TTC549 (cell line): Measurements from ENCODE around the gene DHX34.
"Not testable (repeated sequence)": the region's sequence is repeated elsewhere in the genome, so short reads cannot be mapped to it uniquely, and the experiment has no call there.

Experiments used
- FAIRE-seq: peaks from 2 replicates; lab custom pipeline; 2012; peaks lifted over from hg19 to GRCh38; lab: Jason Lieb, UNC

DHX34 gene

DNA sequence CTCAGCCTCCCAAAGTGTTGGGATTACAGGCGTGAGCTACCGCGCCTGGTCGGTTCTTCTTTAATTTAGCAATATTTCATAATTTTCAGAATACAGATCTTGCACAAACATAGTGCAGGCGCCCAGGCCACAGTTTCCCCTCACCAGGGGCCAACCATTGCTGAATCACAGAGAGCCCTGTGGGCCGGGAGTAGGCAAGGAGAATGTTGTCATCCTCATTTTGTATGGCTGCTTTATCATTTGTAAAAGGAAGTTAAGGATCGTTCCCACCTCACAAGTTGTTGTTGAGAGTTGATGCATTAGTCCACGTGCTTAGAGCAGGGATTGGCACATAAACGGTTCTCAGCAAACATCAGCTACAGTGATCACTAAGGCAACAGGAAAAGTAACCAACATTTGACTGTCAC lies 40.0 kb downstream of the DHX34 start:
- no peak for FAIRE-seq

DNA sequence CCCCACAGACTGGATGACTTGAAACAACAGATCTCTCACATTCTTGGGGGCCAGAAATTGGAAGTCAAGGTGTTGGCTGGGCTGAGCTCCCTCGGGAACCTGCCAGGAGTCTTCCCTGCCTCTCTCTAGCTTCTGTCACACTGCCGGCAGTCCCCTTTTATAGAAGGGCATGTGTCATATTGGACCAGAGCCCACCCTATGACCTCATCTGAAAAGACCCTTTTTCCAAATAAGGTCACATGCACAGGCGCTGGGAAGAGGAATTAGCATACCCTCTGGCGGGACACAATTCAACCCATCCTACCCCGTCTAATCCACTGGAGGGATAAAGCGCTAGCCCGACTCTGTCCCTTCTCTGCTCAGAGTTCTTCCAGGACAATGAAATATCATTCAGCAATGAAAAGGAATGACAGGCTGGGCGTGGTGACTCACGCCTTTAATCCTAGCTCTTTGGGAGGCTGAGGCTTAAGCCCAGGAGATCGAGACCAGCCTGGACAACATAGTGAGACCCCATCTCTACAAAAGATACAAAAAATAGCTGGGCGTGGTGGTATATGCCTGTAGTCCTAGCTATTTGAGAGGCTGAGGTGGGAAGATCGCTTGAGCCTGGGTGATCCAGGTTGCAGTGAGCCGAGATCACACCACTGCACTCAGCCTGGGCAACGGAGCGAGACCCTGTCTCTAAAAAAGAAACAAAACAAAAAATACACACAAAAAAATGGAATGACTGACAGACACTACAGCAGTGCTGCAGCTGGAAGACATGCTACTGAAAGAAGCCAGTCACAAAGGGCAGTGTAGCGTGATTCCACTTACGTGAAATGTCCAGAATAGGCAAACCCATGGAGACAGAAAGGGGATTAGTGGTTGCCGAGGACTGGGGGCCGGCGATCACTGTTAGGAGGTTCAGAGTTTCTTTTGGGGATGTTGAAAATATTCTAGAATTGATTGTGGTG lies 41.7 kb downstream of the DHX34 start:
- no peak for FAIRE-seq

DNA sequence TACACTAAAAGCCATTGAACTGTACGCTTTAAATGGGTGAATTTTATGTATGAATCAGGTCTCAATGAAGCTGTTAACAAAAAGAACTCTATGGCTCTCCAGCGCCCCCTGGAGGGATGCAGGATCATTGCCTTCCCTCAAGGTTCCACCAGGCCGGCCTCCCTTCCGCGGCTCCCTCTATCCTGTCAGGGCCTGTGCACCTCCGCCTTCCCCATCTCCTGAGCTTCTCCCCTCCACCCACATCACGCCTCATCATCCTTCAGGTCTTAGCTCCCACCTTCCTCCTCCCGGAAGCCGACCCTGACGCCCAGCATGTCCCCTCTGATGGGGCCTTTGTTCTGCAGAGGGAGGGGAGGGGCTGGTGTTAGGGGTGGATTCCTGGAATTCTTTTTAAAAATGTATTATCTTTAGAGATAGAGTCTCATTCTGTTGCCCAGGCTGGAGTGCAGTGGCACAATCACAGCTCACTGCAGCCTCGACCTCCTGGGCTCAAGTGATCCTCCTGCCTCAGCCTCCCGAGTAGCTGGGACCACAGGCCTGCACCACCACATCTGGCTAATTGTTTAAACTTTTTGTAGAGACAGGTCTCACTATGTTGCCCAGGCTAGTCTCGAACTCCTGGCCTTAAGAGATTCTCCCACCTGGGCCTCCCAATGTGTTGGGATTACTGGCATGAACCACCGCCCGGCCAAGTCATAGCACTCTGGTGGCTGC lies 42.6 kb downstream of the DHX34 start:
- FAIRE-seq = no peak

DNA sequence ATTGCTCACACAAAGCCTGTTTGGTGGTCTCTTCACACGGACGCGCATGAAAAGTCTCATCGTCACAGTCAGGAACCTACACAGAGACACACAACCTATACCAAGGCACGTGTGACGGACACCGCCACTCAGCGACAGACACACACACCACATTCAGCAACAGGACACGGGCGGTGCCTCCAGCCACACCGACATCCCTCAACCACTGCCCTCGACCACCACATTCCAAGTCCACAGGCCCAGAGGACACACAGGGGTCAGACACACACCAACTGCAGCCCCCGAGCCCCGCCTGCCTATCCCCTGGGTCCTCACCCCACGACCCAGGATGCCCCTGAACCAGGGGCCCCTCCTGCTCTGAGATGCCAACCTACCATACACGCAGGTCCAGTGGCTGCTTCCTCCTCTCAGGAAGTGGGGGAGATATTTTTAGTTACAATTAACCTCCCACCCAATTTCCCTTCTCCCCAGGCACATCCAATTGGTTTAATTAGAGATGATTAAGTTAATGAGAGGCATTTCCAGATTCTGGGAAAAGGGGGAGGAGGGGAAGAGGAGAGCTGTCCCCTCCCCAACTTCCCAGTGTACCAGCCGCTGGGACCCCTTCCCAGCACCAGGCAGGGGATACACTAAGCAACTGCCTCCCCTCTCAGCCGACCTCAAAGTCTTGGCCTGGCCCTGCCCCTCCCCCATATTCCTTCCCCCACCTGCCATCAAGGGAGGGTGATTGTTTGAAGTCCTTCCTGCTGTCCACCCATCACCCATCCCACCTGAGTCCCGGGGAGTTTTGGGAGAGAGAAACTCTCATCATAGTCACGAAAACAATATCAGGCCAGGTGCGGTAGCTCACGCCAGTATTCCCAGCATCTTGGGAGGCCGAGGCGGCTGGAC lies 49.8 kb downstream of the DHX34 start:
- FAIRE-seq = no peak

DNA sequence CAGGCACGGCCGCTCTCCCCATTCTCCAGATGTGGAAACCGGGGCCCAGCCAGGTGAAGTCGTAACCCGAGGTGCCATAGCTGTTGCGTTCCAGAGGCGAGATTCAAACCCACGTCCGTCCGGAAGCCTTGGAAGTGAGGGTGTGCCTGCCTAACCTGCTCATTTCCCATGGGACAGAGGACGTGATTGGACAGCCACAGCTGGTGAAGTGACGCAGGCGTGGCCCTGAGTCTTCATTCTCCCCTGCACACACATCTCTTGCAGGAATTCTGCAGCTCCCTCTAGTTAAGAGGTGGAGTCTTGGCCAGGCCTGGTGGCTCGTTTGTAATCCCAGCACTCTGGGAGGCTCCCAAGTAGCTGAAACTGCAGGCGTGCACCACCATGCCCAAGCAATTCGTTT lies 53.4 kb downstream of the DHX34 start:
- FAIRE-seq = no peak

DNA sequence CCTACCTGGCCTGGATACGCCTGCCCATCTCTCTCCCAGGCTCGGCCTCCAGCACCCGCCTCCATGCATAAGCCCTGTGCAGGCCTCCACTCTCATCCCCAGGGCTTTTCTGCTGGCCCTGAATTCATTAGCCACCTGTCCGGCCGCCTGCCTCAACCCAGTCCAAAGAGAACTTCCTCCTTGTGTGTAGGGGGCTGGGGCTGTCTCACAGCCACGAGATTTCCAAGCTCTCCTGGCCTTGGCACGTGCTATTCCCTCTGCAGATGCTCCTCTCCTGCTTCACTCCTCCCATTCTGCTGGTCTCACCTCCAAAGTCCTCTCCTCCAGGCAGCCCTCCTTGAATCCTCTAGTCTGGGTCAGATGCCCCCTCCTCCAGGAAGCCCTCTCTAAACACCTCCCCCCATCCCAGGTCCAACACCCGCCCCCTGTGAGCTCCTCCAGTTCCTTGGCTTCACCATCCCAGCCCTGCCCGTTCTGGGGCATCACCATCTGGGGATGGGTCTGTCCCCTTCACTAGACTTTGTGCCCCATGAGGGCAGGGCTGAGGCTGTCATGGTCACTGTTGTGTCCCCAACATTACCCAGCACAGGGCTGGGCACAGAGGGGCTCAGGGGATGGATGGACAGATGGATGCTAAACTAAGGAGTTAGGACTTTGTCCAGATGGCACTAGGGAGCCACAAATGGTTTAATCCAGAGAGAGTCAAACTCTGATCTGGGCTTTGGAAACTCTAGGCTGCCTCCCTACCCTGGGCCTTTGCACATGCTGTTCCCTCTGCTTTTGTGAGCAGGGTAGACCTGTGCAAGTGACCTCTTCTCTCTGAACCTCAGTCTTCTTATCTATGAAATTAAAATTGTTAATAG lies 55.5 kb downstream of the DHX34 start:
- FAIRE-seq = no peak

DNA sequence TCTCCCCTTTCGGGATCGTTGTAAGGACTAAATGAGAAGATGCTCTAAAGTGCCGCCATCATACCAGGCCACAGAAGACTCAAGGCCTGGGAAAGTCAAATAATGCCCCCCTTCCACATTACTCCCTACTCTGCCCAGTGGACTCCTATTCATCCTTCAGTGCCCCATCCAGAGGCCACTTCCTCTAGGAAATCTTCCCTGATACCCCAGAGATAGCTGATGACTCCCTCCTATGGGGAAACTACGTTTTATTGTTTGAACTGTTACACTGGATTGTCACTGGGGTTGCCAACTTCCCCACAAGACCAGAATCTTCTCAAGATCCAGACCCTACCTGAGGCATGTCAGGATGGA lies 56.1 kb downstream of the DHX34 start:
- no peak for FAIRE-seq

DNA sequence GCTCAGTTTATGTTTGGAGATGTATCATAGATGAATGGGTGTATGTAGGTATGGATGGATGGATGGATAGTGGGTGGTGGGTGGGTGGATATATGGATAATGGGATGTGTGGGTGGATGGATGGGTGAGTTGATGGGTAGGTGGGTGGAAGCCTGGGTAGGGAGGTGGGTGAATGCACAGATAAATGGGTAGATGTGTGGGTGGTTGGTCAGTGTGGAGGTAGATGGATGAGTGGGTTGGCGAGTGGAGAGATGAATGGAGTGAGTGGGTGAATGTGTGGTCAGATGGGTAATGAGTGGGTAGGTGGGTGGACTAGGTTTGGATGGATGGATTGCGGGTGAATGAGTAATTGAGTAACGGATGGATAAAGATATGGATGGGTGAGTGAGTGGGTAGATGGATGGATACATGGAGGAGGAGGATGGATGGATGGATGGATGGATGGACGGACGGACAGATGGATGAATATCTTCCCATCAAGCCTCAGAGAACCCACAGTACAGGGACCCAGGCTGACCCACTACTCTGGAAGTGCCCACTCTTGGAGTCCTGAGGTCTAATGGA lies 56.8 kb downstream of the DHX34 start:
- no peak for FAIRE-seq

DNA sequence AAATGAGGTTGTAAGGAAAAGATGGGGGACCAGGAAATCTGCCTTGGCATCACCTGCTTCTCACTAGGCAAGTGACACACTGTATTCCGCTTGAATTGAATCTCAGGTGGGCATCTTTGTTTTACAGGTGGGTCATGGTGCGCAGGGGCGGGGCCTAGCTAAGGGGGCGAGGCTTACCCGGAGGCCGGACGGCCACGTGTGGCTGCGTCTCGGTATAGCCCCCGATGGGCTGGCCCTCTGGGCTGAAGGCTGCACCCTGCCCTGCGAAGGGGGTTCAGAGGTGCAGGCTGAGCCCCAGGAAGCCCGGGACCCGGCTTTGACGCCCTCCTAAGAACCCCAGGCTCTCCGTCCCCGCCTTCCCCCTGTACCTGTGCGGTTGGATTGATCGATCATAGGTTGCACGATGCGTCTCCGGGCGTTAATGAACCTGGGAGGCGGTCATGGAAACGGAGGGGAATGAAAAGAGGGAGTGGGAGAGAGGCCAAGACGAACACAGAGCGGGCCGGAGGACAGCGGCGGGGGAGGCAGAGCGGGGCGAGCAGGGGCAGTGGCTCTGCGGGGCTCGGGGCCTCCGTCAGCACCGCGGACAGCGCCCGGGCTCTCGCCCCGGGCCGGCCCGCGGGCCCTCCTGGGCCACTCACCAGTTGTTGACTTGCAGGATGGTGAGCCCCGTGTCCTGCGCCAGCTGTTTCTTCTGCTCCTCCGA lies 57.7 kb downstream of the DHX34 start:
- FAIRE-seq = no peak

DNA sequence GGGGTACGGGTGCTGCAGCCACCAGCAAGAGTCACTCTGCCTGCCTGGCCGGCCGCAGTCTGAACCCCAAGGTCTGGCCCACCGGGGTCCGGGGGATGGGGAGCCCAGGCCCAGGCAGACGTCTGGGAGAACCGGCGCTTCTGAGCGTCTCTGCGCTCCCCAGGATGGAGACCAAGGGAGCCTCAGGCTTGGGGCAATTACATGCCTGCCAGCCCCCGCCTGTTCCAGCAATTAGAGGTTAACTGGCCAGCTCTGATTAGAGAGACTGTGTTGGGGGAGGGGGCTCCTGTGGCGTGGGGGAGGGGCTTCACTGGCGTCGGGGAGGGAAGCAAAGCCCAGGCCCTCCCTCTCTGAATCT lies 58.3 kb downstream of the DHX34 start:
- no peak for FAIRE-seq

DNA sequence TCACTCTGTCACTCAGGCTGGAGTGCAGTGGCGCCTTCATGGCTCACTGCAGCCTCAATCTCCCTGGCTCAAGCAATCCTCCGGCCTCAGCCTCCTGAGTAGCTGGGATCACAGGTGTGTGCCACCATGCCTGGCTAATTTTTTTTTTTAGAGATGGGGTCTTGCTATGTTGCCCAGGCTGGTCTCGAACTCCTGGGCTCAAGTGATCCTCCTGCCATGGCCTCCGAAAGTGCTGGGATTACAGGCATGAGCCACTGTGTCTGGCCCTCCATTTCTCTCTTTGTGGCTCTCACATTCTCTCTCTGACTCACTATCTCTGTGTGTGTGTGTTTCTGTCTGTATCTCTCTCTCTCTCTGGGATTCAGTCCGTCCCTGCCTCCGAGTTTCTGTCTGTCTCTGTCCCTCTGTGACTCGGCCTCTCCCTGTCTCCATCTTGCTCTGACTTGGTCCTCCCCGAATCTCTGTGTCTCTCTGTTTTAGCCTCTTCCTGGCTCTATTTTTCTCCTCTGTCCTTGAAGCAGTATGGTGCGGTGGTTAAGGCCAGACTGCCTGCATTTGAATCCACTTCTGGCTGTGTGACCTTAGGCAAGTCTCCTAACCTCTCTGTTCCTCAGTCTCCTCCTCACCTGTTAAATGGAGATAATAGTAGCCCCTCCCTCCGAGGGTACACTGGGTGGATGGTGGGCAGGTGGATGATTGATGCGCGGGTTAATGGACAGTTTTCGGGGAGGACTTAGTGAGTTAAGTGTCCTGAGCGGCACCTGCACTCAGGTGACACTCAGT lies 59.2 kb downstream of the DHX34 start:
- FAIRE-seq = no peak

DNA sequence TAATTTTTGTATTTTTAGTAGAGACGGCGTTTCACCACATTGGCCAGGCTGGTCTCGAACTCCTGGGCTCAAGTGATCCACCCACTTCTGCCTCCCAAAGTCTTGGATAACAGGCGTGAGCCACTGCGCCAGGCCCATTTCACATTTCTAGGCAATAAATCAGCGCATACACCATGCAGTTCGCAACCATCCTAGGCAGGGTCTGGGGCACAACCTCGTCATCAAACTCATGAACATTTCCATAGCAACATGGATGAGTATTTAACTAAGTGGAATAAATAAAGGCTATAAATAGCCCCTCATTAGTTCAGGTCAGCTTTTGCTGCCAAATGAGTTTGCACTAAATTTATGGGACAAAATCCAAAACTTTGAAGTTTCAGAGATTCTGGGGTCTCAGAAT lies 62.0 kb downstream of the DHX34 start:
- FAIRE-seq = no peak

DNA sequence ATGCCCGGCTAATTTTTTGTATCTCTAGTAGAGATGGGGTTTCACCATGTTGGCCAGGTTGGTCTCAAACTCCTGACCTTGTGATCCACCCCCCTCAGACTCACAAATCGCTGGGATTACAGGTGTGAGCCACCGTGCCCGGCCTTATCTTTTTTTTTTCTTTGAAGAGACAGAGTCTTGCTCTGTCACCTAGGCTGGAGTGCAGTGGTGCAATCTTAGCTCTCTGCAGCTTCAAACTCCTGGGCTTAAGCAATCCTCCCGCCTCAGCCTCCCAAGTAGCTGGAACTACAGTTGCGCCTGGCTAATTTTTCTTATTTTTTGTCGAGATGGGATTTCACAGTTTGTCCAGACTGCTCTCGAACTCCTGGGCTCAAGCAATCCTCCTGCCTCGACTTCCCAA lies 62.6 kb downstream of the DHX34 start:
- not testable (repeated sequence) for FAIRE-seq

DNA sequence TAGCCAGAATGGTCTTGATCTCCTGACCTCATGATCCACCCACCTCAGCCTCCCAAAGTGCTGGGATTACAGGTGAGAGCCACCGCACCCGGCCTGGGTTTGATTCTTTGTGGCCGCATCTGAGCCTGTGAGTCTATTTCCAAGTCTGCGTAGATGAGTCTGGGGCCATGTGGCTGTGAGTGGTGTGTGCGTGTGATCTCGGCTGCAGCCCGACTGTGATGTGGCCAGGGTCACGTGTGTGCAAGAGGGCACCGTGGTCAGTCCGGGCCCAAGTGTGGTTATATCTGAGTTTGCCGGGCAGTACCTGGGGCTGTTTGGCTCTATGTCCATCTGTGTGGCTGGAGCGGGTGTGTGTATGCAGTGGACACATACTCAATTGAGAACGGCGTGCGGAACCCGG lies 64.8 kb downstream of the DHX34 start:
- no peak for FAIRE-seq

DNA sequence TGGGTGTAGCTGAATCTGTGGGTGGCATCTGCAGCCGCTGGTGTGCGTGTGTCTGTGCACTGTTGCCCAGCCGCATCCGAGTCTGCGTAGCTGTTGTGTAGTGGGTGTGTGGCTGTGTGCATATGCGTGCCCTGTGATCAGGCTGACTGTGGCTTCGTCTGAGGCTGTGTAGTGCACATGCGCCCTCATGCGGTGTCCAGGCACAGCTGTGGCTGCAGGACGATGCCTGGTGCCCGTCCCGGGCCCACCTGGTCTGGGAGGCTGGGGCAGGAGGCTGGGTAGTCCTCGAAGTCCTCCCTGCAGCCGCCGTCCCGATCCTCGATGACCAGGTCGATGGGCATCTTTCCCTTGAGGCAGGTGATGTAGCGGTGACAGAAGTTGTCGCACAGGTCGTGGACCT lies 65.4 kb downstream of the DHX34 start:
- no peak for FAIRE-seq

DNA sequence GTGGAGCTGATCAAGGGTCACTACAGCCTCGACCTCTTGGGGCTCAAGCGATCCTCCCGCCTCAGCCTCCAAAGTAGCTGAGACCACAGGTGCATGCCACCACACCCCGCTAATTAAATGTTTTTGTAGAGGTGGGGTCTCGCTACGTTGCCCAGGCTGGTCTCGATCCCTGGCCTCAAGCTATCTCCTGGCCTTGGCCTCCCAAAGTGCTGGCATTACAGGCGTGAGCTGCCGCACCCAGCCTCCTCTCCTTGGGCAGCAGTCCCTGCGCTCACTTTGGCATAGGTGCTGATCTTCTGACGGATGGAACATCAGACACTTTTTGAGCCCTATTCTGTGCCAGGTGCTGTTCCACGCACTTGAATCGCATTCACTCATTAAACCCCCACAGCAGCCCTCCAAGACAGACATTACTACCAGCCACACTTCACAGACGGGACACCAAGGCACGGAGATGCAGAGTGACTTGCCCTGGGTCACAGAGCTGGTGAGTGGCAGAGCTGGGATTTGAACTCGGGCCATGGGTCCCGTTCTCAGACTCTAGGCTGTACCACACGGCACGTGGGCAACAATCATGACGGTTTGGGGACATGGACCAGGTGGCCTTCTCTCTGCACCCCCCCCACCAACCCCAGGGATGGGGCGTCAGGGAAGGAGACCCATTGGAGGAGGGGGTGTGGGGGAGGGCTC lies 67.0 kb downstream of the DHX34 start:
- FAIRE-seq = no peak

DNA sequence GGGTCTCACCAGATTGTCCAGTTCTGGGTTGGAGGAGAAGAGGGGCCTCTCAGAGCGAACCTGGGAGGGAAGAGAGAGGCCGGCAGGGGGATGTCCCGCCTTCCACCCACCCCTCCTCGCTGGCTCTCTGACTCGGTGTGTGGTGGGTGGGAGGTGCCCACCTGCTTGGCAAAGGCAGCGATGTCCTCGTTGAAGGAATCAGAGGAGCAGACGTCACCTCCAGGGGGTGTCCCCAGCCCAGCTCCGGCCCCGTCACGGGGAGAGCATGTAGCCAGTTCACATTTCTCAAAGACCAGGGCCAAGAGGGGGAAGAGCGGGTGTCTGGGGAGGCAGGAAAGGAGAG lies 67.5 kb downstream of the DHX34 start:
- no peak for FAIRE-seq

DNA sequence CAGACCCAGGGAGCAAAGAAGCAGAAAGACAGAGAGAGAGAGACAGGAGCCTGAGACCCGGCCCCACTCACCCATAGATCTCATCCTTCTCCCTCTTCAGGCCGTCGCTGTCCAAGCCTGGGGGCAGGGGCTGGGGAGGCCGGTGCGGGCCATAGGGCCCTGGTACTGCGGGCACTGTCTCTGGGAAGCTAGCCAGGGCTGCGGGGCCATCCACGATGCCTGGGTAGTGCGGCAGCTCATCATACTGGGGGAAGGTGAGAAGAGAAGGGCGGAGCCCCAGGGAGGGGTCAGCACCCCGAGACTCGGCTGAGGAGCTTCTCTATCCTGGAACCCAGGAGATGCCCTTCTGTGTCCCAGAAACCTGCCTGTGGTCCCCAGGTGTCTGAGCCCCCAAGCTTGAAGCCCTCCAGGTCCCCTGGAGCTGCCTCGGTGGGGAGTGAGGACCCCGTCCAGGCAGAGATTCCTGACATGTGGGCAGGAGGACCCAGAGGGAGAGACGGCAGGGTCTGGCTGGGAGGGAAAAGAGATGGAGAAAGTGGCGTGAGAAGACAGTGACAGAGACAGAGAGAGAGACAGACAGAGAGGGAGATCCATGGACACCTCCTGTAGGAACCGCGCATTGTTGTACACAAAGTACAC lies 68.1 kb downstream of the DHX34 start:
- FAIRE-seq = no peak
